Gastroesophageal sphincter (tissue), 3 donors: ENCODE data around the gene REM1.

Experiments used
- CTCF ChIP-seq, 4 experiments: fragments of 200-600 bp in 2 of 4; fragments of 450-650 bp in 2 of 4; sonication (generic) in 1 of 4; IDR thresholded peaks; one replicate each; pipeline ENCODE4 v1.5.1; 2017 to 2019; ENCODE audit warnings: antibody characterized with exemption in 4 of 4, mild to moderate bottlenecking in 2 of 4, moderate library complexity in 2 of 4
- POLR2A ChIP-seq, 2 donors: fragments of 450-650 bp; IDR thresholded peaks; one replicate each; pipeline ENCODE4 v1.6.1; 2017; ENCODE audit warnings: antibody characterized with exemption in 2 of 2, mild to moderate bottlenecking in 2 of 2, moderate library complexity in 1 of 2

GRCh38 chr20:31449511-31450414 is 25.3 kb upstream of the REM1 start:
- TF ChIP-seq CTCF (IDR thresholded peaks at IDR 0.05) (no peak), POLR2A (IDR thresholded peaks at IDR 0.05) (no peak)
